ENCODE measurements around the gene FAM184B.

Gene FAM184B

GRCh38 chr4:17781300-17782287 is at the start of gene FAM184B:
Gene FAM184B, minus strand, starts transcription at chr4:17781621. Its CDS starts 322 bp downstream, at chr4:17781299.
- DNase-seq (ENCODE audit: low spot score) = no peak

GRCh38 chr4:17823871-17824669 is 42.6 kb upstream of the FAM184B start:
- DNase-seq (ENCODE audit: low spot score) = no peak

GRCh38 chr4:17817027-17817426 is 35.6 kb upstream of the FAM184B start:
- DNase-seq (ENCODE audit: low spot score) = peak; percentile 70

- DNase-seq (ENCODE audit: low spot score) = no peak
Measured at GRCh38 chr4:17816142-17816541, 34.7 kb upstream of the FAM184B start.

- no peak for DNase-seq (ENCODE audit: low spot score)
Measured at GRCh38 chr4:17814140-17814539, 32.7 kb upstream of the FAM184B start.

- no peak for DNase-seq (ENCODE audit: low spot score)
Measured at GRCh38 chr4:17812801-17813200, 31.4 kb upstream of the FAM184B start.

- no peak for DNase-seq (ENCODE audit: low spot score)
Measured at GRCh38 chr4:17812125-17812524, 30.7 kb upstream of the FAM184B start.

- DNase-seq (ENCODE audit: low spot score) = no peak
Measured at GRCh38 chr4:17811078-17811603, 29.7 kb upstream of the FAM184B start.

GRCh38 chr4:17810260-17811077 is 29.0 kb upstream of the FAM184B start, which contains the start of the genes DCAF16 and NCAPG:
Gene DCAF16, minus strand, starts transcription at chr4:17810757. Its CDS starts 6,616 bp downstream, at chr4:17804141.
Gene NCAPG, plus strand, starts transcription at chr4:17810979. Its CDS starts 99 bp downstream, at chr4:17811078.
- peak; percentile 99 for DNase-seq (ENCODE audit: low spot score)

- no peak for DNase-seq (ENCODE audit: low spot score)
Measured at GRCh38 chr4:17809667-17810066, 28.2 kb upstream of the FAM184B start.

GRCh38 chr4:17807446-17807845 is 26.0 kb upstream of the FAM184B start:
- no peak for DNase-seq (ENCODE audit: low spot score)

- DNase-seq (ENCODE audit: low spot score) = no peak
Measured at GRCh38 chr4:17805580-17806155, 24.2 kb upstream of the FAM184B start.

GRCh38 chr4:17797808-17798207 is 16.4 kb upstream of the FAM184B start:
- no peak for DNase-seq (ENCODE audit: low spot score)

GRCh38 chr4:17794730-17795129 is 13.3 kb upstream of the FAM184B start:
- DNase-seq (ENCODE audit: low spot score) = no peak

GRCh38 chr4:17788956-17789355 is 7.5 kb upstream of the FAM184B start:
- no peak for DNase-seq (ENCODE audit: low spot score)

- no peak for DNase-seq (ENCODE audit: low spot score)
Measured at GRCh38 chr4:17787315-17787714, 5.9 kb upstream of the FAM184B start.

- no peak for DNase-seq (ENCODE audit: low spot score)
Measured at GRCh38 chr4:17786567-17786966, 5.1 kb upstream of the FAM184B start.

- DNase-seq (ENCODE audit: low spot score) = no peak
Measured at GRCh38 chr4:17785858-17786257, 4.4 kb upstream of the FAM184B start.

- DNase-seq (ENCODE audit: low spot score) = no peak
Measured at GRCh38 chr4:17780501-17781299, 721 bp downstream of the FAM184B start.

GRCh38 chr4:17778431-17778830 is 3.0 kb downstream of the FAM184B start:
- DNase-seq (ENCODE audit: low spot score) = no peak

Measured in CD4-positive, alpha-beta T cell treated with Interleukin-2 at 100 ng/mL for 4 hours (primary cell).